Measurements from ENCODE around the gene NOXA1. TPM values are rescaled to one million over a fixed set of nuclear protein-coding genes. Genes with fewer than 3 reads are reported as not detected.

NOXA1 gene
- total RNA-seq, 1 donor, result not detected

DNA sequence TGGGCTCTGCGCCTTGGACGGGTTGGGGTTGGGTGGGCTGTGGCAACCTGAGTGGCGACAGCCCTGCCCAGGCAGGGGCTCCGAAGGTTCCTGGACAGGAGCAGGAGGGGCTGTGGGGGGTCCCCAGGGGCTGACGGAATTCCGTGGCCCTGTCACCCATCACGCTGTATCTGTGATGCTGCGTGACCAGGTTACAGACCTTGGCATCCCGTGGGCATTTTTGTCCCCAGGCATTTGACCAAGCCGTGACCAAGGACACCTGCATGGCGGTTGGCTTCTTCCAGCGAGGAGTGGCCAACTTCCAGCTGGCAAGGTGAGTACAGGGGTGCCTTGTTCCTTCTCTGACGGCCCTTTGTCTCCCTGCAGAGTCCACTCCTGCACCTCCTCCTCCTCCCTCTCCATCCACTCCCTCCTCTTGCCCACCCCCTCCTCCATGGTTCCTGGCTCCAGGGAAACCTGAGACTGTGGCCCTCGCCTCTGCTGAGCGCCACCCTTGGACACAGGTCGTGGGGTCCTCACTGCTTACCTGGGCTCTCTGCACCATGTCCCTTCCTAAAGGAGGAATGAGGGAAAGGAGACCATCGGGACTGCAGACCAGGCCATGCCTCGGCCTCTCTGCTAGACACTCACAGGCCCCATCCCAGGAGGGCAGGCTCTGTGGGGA lies 3.0 kb downstream of the NOXA1 start:
- DNase-seq (ENCODE audit: low read depth), result no peak
- TF ChIP-seq, protein P1, sequence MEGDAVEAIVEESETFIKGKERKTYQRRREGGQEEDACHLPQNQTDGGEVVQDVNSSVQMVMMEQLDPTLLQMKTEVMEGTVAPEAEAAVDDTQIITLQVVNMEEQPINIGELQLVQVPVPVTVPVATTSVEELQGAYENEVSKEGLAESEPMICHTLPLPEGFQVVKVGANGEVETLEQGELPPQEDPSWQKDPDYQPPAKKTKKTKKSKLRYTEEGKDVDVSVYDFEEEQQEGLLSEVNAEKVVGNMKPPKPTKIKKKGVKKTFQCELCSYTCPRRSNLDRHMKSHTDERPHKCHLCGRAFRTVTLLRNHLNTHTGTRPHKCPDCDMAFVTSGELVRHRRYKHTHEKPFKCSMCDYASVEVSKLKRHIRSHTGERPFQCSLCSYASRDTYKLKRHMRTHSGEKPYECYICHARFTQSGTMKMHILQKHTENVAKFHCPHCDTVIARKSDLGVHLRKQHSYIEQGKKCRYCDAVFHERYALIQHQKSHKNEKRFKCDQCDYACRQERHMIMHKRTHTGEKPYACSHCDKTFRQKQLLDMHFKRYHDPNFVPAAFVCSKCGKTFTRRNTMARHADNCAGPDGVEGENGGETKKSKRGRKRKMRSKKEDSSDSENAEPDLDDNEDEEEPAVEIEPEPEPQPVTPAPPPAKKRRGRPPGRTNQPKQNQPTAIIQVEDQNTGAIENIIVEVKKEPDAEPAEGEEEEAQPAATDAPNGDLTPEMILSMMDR (IDR thresholded peaks at IDR 0.05; ENCODE audit: insufficient read depth, low read depth, low read length), result no peak
- H3K4me3 ChIP-seq (ENCODE audit: low read depth, low read length), result no peak overlapping the region

DNA sequence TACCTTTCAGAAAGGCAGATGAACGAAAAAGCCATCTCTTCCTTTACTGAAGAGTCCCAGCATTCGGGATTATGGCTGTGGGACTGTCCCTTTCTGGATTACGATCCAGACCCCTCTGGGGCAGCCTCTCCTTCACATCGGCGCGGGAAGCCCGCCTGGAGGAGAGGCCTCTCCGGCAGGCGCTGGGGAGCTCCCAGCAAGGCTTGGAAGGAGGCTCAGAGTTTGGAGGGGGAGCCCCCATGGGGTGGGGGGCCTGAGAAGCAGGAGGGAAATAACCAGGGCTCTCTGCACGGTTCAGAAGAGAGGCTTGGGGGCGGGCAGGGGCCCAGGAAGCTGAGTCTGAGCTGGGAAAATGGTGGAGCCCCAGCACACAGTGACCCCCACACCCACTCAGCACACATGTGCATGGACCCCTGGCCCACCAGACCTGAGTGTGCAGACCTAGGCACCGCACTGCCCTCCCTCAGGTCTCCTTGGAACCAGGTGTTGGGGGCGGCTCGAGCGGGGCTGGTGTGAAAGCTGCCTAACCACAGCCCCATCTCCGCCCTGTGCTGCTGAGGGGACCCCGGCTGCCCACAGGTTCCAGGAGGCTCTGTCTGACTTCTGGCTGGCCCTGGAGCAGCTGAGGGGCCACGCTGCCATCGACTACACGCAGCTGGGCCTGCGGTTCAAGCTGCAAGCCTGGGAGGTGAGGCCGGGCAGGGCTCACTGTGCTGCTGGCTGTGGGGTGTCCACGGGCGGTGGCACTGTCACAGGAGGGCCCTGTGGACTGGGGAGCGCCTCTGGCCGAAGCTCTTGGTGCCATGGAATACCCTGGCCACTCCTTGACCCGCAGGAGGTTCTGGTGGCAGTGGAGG lies 4.5 kb downstream of the NOXA1 start:
- TF ChIP-seq, protein P1 (IDR thresholded peaks at IDR 0.05; ENCODE audit: insufficient read depth, low read depth, low read length), result no peak
- H3K4me3 ChIP-seq (ENCODE audit: low read depth, low read length), result no peak overlapping the region
- DNase-seq (ENCODE audit: low read depth), result no peak

DNA sequence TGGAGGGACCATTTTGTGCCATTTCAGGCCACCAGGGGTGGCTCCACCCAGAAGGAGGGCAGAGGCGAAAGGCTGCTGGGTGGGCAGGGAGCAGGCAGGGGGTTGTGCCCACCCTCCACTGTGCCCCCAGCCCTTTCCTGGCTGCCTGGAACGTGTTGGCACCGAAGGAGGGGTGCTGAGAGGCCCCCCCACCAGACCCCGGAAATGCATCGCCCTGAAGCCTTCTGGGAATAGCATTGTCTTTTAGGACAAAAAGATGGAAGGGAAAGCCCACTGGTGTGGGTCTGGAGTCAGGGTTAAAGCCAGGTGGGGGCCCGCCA lies 5.1 kb downstream of the NOXA1 start:
- TF ChIP-seq, protein P1 (IDR thresholded peaks at IDR 0.05; ENCODE audit: insufficient read depth, low read depth, low read length), result no peak
- DNase-seq (ENCODE audit: low read depth), result no peak
- no peak overlapping the region for H3K4me3 ChIP-seq (ENCODE audit: low read depth, low read length)

DNA sequence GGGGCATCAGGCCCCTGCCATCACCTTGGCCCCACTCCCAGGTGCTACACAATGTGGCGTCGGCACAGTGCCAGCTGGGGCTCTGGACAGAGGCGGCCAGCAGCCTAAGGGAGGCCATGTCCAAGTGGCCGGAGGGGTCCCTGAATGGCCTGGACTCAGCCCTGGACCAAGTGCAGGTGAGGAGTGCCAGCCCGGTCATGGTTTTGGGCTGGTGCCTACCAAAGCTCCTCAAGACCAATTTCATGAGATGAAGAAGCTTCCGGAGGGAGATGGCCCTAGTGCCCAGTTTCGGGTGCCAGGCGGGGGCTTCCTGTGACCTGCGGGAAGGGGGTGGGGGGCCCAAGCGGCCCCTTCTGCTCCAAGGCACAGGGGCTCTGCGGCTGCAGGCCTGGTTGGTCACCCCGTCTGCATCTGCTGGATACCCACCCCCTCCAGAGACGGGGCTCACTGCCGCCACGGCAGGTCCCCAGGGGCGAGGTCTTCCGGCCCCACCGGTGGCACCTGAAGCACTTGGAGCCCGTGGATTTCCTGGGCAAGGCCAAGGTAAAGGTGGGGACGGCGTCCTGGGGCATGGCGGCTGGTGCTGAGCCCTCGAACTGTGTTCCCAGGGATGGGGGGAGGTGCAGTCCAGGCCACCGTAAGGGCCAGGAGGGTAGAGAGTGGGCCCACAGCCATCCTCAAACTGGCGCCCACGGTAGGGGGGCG lies 5.8 kb downstream of the NOXA1 start:
- no peak overlapping the region for H3K4me3 ChIP-seq (ENCODE audit: low read depth, low read length)
- TF ChIP-seq, protein P1 (IDR thresholded peaks at IDR 0.05; ENCODE audit: insufficient read depth, low read depth, low read length), result no peak
- DNase-seq (ENCODE audit: low read depth), result no peak

DNA sequence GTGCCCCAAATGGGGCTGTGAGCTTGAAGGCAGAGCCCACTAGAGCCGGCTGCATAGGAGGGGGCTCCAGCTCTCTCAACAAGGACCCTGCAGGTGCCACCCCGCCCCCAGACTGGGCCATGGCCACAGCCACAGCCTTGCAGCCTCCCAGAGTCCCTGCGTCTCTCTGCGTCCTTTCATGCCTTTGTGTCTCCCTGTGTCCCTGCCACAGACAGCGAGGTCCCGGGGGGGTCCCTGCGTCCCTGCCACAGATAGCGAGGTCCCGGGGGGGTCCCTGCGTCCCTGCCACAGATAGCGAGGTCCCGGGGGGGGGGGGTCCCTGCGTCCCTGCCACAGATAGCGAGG lies 6.3 kb downstream of the NOXA1 start:
- TF ChIP-seq, protein P1 (IDR thresholded peaks at IDR 0.05; ENCODE audit: insufficient read depth, low read depth, low read length), result no peak
- DNase-seq (ENCODE audit: low read depth), result no peak
- H3K4me3 ChIP-seq (ENCODE audit: low read depth, low read length), result no peak overlapping the region

DNA sequence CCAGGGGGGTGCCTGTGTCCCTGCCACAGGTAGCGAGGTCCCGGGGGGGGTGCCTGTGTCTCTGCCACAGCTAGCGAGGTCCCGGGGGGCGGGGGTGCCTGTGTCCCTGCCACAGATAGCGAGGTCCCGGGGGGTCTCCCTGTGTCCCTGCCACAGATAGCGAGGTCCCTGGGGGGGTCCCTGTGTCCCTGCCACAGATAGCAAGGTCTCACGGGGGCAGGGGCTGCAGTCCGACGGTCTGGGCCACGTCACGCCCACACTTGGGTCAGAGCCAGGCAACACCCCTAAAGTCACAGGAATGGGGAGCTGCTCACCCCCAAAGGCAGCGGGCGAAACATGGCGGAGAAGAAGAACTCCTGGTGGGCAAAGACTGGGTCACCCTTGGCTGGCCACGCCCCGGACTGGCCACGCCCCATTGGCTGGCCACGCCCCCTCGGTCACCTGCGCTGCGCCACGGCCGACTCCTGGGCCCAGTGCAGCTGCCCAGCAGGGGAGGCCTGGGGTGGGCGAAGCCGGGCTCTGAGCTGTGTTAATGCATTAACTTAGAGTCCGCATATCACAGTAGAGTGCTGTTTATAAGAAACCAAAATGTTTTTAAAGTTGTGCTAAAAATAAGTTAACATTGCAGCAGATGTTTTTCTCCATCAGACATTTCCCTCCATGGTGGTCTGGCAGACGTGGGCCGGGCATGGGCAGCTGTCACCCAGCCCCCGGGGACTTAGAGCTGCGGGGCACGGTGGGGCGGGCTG lies 7.0 kb downstream of the NOXA1 start:
- no peak overlapping the region for H3K4me3 ChIP-seq (ENCODE audit: low read depth, low read length)
- no peak for DNase-seq (ENCODE audit: low read depth)
- TF ChIP-seq, protein P1 (IDR thresholded peaks at IDR 0.05; ENCODE audit: insufficient read depth, low read depth, low read length), result no peak

Measured in fibroblast of villous mesenchyme (primary cell).